HEK293 (cell line): ENCODE measurements around the gene PLCL2.

Source experiments
- CTCF ChIA-PET: fragments of 350-600 bp; formaldehyde crosslinking; extraction: SDS; loops from one replicate; lab custom pipeline; 2021; ENCODE audit warnings: antibody characterized with exemption; lab: Yijun Ruan, JAX
- POLR2A ChIA-PET: fragments of 300-600 bp; formaldehyde crosslinking; extraction: SDS; loops from one replicate; lab custom pipeline; 2020; ENCODE audit warnings: antibody characterized with exemption, inconsistent platforms; lab: Yijun Ruan, JAX
- H3K27ac ChIP-seq: fragments of 200-500 bp; sonication (Bioruptor generic); 2 replicates; pipeline ENCODE4 v1.5.1; 2014; ENCODE audit warnings: low read depth, low read length, control low read depth, inconsistent platforms; ENCODE audit errors: extremely low read depth
- H3K36me3 ChIP-seq, 2 experiments: fragments of 200-500 bp in 1 of 2; sonication (Bioruptor generic) in 1 of 2; 1 replicate in 1 of 2; 2 replicates in 1 of 2; pipeline ENCODE4 v1.5.1; 2014 to 2017; ENCODE audit warnings: inconsistent platforms in 2 of 2, low read length in 2 of 2; ENCODE audit not compliant: control insufficient read depth in 2 of 2, insufficient read depth in 1 of 2
- H3K4me1 ChIP-seq: fragments of 200-500 bp; sonication (Bioruptor generic); 2 replicates; pipeline ENCODE4 v1.5.1; 2014; ENCODE audit warnings: mild to moderate bottlenecking, low read length, inconsistent platforms; ENCODE audit not compliant: control insufficient read depth, insufficient read depth
- H3K4me3 ChIP-seq: 2 replicates; pipeline ENCODE4 v1.5.1; 2011; ENCODE audit warnings: low read depth, mild to moderate bottlenecking, control low read depth, low read length, moderate library complexity
- H3K9me3 ChIP-seq: fragments of 200-500 bp; sonication (Bioruptor generic); 2 replicates; pipeline ENCODE4 v1.5.1; 2014; ENCODE audit warnings: low read depth, low read length, inconsistent platforms; ENCODE audit not compliant: control insufficient read depth, insufficient read depth
- FEZF1 ChIP-seq: fragments of 450-650 bp; formaldehyde crosslinking; IDR thresholded peaks from 2 replicates; pipeline ENCODE4 v1.5.1; 2016; ENCODE audit warnings: missing biosample characterization, missing genetic modification characterization
- GLI2 ChIP-seq: fragments of 450-650 bp; formaldehyde crosslinking; IDR thresholded peaks from 2 replicates; pipeline ENCODE4; 2017; ENCODE audit warnings: missing biosample characterization, missing genetic modification characterization, low read depth, borderline replicate concordance
- IKZF3 ChIP-seq: fragments of 450-650 bp; IDR thresholded peaks from 2 replicates; pipeline ENCODE4 v1.5.0; 2018; ENCODE audit warnings: missing biosample characterization, mild to moderate bottlenecking, missing genetic modification characterization, moderate library complexity
- MYNN ChIP-seq: fragments of 450-650 bp; formaldehyde crosslinking; IDR thresholded peaks from 2 replicates; pipeline ENCODE4 v1.5.1; 2016; ENCODE audit warnings: missing biosample characterization, missing genetic modification characterization, borderline replicate concordance
- SCRT1 ChIP-seq: fragments of 450-650 bp; formaldehyde crosslinking; IDR thresholded peaks from 2 replicates; pipeline ENCODE4 v1.5.1; 2016; ENCODE audit warnings: missing biosample characterization, missing genetic modification characterization, borderline replicate concordance
- SCRT2 ChIP-seq: fragments of 450-650 bp; formaldehyde crosslinking; IDR thresholded peaks from 2 replicates; pipeline ENCODE4 v1.5.1; 2016; ENCODE audit warnings: missing biosample characterization, missing genetic modification characterization
- SP3 ChIP-seq: fragments of 450-650 bp; formaldehyde crosslinking; IDR thresholded peaks from 2 replicates; pipeline ENCODE4 v1.5.1; 2016; ENCODE audit warnings: missing biosample characterization, missing genetic modification characterization
- SP7 ChIP-seq: fragments of 450-650 bp; formaldehyde crosslinking; IDR thresholded peaks from 2 replicates; pipeline ENCODE4 v1.5.1; 2016; ENCODE audit warnings: missing biosample characterization, missing genetic modification characterization
- ZBTB17 ChIP-seq: fragments of 450-650 bp; formaldehyde crosslinking; IDR thresholded peaks from 2 replicates; pipeline ENCODE4 v1.5.1; 2016; ENCODE audit warnings: missing biosample characterization, missing genetic modification characterization
- ZBTB21 ChIP-seq: fragments of 450-650 bp; formaldehyde crosslinking; IDR thresholded peaks from 2 replicates; pipeline ENCODE4 v1.5.1; 2017; ENCODE audit warnings: missing biosample characterization, missing genetic modification characterization
- ZNF366 ChIP-seq: fragments of 450-650 bp; formaldehyde crosslinking; conservative IDR thresholded peaks from 2 replicates; pipeline ENCODE4 v1.5.1; 2016; ENCODE audit warnings: missing biosample characterization, missing genetic modification characterization
- ZNF596 ChIP-seq: fragments of 450-650 bp; IDR thresholded peaks from 2 replicates; pipeline ENCODE4 v1.5.0; 2018; ENCODE audit warnings: missing biosample characterization, mild to moderate bottlenecking, missing genetic modification characterization, moderate library complexity
- ZNF654 ChIP-seq: fragments of 450-650 bp; formaldehyde crosslinking; IDR thresholded peaks from 2 replicates; pipeline ENCODE4 v1.5.1; 2016; ENCODE audit warnings: low read depth, missing biosample characterization, missing genetic modification characterization
- ZNF670 ChIP-seq: fragments of 450-650 bp; formaldehyde crosslinking; IDR thresholded peaks from 2 replicates; pipeline ENCODE4 v1.5.1; 2016; ENCODE audit warnings: missing biosample characterization, missing genetic modification characterization, low read depth
- ZNF76 ChIP-seq: fragments of 450-650 bp; formaldehyde crosslinking; IDR thresholded peaks from 2 replicates; pipeline ENCODE4; 2016; ENCODE audit warnings: low read depth, missing biosample characterization, missing genetic modification characterization, borderline replicate concordance
- ZNF792 ChIP-seq: fragments of 450-650 bp; formaldehyde crosslinking; IDR thresholded peaks from 2 replicates; pipeline ENCODE4 v1.5.1; 2016; ENCODE audit warnings: missing biosample characterization, missing genetic modification characterization
- ZSCAN30 ChIP-seq: fragments of 450-650 bp; IDR thresholded peaks from 2 replicates; pipeline ENCODE4 v1.5.1; 2018; ENCODE audit warnings: missing biosample characterization, mild to moderate bottlenecking, missing genetic modification characterization, moderate library complexity
- TF ChIP-seq, protein P1 (sequence below): fragments of 450-650 bp; formaldehyde crosslinking; IDR thresholded peaks from 2 replicates; pipeline ENCODE4 v1.5.1; 2017; ENCODE audit warnings: missing biosample characterization, missing genetic modification characterization
- TF ChIP-seq, protein P2 (sequence below): fragments of 450-650 bp; formaldehyde crosslinking; IDR thresholded peaks from 2 replicates; pipeline ENCODE4 v1.5.1; 2016; ENCODE audit warnings: missing biosample characterization, missing genetic modification characterization

The PLCL2 gene

DNA sequence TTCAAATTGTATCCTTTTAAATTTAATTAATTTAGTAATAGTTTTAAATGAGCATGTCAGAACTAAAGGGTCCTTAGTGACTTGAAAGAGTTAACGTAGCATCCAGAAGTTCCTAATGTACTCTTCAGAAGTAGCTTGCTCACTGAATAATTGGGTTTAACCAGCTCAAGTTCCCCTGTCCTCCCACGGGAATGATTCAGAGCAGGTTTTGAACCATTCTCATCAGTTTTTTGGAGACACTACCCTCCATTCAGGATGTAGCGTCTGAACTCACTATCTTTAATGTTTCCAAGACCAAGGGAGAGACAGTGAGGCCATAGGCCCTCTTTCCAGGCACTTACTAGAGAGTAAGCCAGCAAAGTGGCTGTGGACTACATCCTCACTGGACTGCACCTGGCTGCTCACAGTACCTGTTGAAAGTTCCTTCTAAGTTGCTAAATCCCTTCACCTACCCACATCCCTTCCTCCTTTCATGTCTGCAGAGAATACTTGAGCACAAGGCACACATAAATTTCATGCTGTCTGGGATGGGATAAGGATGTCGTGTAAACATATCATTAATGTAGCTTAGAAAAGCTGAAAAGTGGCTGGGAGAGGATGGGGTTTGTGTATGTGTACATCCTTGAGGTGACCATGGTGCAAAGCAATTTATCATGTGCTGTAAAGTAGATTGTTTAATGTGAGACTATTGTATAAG, 146.3 kb downstream of the PLCL2 start:
- Histone ChIP-seq H3K27ac (no peak overlapping the region), H3K9me3 (no peaks in the 10 kb centered on the region), H3K4me3 (no peak overlapping the region), H3K4me1 (peaks cover 6% of the 10 kb centered on the region; the same call in 1 of the 2 replicates), H3K36me3 (no peaks in the 10 kb centered on the region)
- ChIA-PET POLR2A (no interaction called here), CTCF (interaction anchor here (1.2 kb wide), 2 partner anchors 202 to 430 kb away, joined by 4 to 8 read pairs; no protein-coding TSS in a partner anchor)
- no peak for TF ChIP-seq ZNF670
- no peak for TF ChIP-seq ZNF596 (tag by site-specific recombination)
- TF ChIP-seq FEZF1 (tag by site-specific recombination): peak; percentile 83
- no peak for TF ChIP-seq ZBTB21
- no peak for TF ChIP-seq ZSCAN30
- TF ChIP-seq ZNF366 (tag by site-specific recombination): 0 out of 2 replicates have a peak, but pooled peaks have one; percentile 13
- TF ChIP-seq GLI2: no peak
- peak; percentile 73; the same call in 1 of the 2 replicates for TF ChIP-seq IKZF3
- TF ChIP-seq, protein P1, sequence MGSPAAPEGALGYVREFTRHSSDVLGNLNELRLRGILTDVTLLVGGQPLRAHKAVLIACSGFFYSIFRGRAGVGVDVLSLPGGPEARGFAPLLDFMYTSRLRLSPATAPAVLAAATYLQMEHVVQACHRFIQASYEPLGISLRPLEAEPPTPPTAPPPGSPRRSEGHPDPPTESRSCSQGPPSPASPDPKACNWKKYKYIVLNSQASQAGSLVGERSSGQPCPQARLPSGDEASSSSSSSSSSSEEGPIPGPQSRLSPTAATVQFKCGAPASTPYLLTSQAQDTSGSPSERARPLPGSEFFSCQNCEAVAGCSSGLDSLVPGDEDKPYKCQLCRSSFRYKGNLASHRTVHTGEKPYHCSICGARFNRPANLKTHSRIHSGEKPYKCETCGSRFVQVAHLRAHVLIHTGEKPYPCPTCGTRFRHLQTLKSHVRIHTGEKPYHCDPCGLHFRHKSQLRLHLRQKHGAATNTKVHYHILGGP (tag by site-specific recombination): peak; percentile 87
- no peak for TF ChIP-seq MYNN
- peak; percentile 88 for TF ChIP-seq SCRT2 (tag by site-specific recombination)
- TF ChIP-seq SCRT1: peak; percentile 67; the same call in 1 of the 2 replicates
- peak; percentile 93 for TF ChIP-seq SP7 (tag by site-specific recombination)

DNA sequence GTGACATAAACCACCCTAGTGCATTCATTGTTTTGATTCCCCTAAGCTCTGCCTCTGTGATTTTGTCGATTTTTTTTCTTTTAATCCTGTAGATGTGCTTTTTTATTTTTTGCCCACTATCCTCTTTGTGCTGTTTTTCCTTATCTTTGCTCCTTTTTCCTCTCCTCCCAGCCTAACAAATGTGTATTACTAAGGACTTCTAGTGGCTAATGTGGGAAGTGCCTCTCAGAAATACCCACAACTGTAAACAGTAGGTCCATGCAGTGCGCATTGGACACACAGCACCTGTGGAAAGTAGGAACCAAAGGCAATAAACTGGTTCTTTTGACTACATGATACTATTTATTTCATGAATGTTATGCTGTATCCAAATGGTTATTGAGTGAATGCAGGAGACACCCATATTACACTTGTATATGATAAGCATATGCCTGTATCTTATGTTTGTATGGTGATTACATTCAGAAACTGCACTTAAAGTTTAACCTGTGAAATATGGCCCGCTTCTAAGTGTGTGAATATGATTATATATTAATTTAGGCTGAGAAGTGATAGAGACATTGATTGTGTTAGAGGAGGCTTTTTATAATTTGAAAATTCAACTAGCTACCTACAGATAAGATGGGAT, 147.8 kb downstream of the PLCL2 start:
- 0 out of 2 replicates have a peak, but pooled peaks have one; percentile 16 for TF ChIP-seq SCRT2 (tag by site-specific recombination)
- TF ChIP-seq, protein P2, sequence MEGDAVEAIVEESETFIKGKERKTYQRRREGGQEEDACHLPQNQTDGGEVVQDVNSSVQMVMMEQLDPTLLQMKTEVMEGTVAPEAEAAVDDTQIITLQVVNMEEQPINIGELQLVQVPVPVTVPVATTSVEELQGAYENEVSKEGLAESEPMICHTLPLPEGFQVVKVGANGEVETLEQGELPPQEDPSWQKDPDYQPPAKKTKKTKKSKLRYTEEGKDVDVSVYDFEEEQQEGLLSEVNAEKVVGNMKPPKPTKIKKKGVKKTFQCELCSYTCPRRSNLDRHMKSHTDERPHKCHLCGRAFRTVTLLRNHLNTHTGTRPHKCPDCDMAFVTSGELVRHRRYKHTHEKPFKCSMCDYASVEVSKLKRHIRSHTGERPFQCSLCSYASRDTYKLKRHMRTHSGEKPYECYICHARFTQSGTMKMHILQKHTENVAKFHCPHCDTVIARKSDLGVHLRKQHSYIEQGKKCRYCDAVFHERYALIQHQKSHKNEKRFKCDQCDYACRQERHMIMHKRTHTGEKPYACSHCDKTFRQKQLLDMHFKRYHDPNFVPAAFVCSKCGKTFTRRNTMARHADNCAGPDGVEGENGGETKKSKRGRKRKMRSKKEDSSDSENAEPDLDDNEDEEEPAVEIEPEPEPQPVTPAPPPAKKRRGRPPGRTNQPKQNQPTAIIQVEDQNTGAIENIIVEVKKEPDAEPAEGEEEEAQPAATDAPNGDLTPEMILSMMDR (tag by site-specific recombination): 0 out of 2 replicates have a peak, but pooled peaks have one; percentile 34
- 0 out of 2 replicates have a peak, but pooled peaks have one; percentile 26 for TF ChIP-seq SCRT1
- peak; percentile 97 for TF ChIP-seq ZNF792
- TF ChIP-seq ZBTB17 (tag by site-specific recombination): 0 out of 2 replicates have a peak, but pooled peaks have one; percentile 26
- TF ChIP-seq FEZF1 (tag by site-specific recombination): peak; percentile 78
- TF ChIP-seq SP3 (tag by site-specific recombination): no peak
- no peak for TF ChIP-seq ZNF76
- TF ChIP-seq ZNF654 (tag by site-specific recombination): peak; percentile 72
- POLR2A ChIA-PET: no interaction called here
- H3K4me3 ChIP-seq: no peak overlapping the region

More for the DNA sequence above, 147.8 kb downstream of the PLCL2 start:
- no peaks in the 10 kb centered on the region for H3K9me3 ChIP-seq
- no peaks in the 10 kb centered on the region for H3K36me3 ChIP-seq
- H3K27ac ChIP-seq: no peak overlapping the region
- H3K4me1 ChIP-seq: peaks cover 6% of the 10 kb centered on the region; the same call in 1 of the 2 replicates
- CTCF ChIA-PET: interaction anchor here (0.7 to 1.2 kb wide), 4 partner anchors 17 to 742 kb away, joined by 3 to 8 read pairs (median 4); no protein-coding TSS in a partner anchor
